HL-60/S4 treated with phorbol 12-myristate 13-acetate at 8.2 ng/mL for 4 days and 3 days (cell line): ENCODE measurements around the gene GTF3C5.
"Not testable (repeated sequence)": the region's sequence is repeated elsewhere in the genome, so short reads cannot be mapped to it uniquely, and the experiment has no call there.

Experiments
- in situ Hi-C: fragments of 300-500 bp; cut with MboI; formaldehyde crosslinking; loops from 2 replicates; pipeline ENCODE4 v1.15.0; 2022; ENCODE audit warnings: low sequenced_read_pairs

Gene GTF3C5

DNA sequence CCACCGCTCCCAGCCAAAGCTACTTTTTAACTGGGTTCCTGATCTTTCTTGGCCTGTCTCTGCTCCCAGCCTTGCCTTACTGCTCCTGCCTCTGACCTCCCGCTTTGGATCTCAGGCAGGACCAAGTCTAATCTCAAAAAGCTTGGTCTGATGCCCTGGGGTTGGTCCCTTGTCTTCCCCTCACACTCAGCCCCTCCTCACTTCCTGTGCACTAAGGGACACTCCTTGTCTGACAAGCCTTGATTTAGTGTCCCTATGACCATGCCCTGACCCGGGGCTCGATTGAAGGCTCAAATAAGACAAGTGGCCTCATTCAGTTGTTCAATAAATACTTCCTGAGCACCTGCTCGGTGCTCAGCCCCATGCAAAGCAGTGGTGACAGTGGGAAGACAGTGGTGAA is 3.7 kb upstream of the GTF3C5 start:
- in situ Hi-C loops: no loop called here

DNA sequence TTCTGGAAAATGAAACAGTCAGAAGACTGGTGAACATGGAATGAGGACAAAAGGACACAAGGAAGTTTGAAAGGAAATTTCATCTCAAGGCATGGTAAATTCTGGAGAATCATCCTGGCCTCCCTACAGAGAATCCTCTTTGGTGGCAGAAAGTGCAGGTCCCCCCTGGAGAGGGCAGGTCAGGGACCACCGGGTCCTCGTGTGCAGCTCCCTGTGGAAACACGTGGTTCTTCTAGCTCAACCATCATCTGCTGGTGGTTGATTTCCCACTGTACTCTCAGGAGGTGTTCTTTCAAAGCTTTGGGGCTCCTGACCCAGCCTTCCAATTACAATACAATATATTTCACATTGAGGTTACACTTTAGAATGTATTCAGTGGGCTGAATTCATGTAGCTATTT is 2.6 kb upstream of the GTF3C5 start:
- in situ Hi-C loops: no loop called here

DNA sequence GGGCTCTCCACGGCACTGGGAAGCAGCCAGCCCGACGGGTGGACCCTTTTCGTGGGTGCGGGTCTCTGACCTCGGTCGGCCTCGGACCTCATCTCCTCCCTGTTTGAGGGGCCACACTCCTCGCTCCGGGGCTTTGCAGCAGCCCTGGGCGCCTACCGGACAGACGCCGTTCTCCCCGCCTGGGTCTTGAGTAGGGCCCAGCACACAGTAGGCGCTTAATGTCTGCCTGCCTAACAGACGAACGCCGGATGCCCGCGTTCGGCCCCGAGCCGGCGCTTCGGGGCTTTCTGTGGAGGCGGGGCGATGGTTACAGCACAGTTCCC is 842 bp upstream of the GTF3C5 start:
- in situ Hi-C loops: no loop called here

DNA sequence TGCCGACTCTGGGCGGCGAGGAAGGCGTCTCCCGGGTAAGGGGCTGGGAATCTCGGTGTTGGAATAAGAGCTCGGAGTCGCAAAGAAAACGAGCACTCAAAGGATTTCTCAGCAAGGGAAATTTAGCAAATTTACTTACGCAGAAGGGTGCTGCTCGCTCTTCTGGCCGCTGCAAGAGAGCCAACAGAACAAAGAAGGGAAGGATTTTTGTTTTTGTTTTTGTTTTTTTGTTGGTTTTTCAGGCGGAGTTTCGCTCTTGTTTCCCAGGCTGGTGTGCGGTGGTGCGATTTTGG is 279 bp downstream of the GTF3C5 start:
- in situ Hi-C loops: no loop called here

DNA sequence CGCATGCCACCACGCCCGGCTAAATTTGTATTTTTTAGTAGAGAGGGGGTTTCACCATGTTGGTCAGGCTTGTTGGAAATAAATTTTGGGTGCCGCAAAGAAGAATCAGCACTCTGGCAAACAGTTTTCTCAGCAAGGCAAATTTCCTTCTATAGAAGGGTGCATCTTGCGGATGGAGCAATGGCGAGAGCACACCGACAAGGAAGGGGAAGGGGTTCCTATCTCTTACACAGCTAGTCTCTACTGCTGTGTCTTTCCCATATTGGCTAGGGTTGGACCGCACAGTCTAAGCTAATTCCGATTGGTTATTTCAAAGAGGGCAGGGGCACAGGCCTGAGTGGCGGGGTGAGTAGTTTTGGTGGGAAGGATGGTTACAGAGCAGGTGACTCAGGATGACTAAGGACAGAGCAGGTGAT is 707 bp downstream of the GTF3C5 start:
- in situ Hi-C loops: no loop called here

DNA sequence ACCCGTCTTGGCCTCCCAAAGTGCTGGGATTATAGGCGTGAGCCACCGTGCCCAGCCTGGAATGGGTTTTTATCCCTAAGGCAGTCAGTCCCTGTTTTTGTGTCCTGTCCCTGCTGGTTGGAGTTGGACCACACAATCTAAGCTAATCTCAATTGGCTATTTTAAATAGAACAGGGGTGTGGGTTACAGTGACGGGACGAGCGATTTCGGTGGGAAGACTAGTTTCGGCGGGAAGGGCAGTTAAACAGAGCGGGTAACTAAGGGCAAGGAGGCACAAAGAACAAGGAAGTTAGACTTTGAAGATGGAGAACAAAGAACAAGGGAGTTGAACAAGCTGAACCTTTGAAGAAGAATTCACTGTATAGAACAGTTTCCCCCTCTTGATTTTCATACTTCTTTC is 1.4 kb downstream of the GTF3C5 start:
- in situ Hi-C loops: no loop called here

DNA sequence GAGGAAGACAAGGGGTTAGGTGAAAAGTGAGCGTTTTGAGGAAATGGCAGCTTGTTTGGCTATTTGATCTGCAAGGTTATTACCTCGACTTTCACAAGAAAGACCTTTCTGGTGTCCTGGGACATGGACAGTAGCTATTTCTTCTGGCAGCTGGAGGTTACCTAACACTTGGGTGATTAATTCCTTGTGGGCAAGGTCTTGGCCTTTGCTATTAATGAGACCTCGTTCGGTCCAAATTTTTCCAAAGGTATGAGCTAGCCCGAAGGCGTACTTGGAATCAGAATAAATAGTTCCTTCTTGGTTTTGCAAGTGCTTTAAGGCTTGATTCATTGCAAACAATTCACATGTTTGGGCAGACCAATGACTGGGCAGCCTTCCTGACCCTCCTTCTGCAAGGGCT is 4.9 kb downstream of the GTF3C5 start:
- in situ Hi-C loops: no loop called here

DNA sequence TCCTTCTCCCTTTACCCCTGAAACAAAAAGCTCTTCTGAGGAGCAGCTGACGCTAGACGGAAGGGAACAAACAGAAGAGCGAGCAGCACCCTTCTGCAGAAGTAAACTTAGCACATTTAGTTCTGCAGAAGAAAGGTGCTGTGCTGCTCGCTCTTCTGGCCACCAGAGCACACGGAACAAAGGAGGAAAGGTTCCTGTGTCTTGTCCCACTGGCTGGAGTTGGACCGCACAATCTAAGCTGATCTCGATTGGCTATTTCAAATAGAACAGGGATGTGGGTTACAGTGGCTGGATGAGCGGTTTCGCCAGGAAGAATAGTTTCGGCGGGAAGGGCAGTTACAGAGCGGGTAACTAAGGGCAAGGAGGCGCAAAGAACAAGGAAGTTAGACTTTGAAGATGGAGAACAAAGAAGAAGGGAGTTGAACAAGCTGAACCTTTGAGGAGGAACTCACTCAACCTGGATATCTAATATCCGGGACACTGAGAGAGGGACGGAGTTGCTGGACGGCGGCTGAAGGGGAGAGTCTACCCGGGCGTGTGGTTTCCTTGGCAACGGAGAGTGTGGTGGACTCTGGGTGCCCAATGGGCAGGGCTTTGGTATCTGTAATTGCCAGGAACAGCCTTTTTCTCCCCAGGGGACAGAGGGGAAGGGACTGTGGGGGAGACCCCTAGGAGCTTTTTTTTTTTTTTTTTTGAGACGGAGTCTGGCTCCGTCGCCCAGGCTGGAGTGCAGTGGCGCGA is 7.1 kb downstream of the GTF3C5 start:
- in situ Hi-C loops: no loop called here

DNA sequence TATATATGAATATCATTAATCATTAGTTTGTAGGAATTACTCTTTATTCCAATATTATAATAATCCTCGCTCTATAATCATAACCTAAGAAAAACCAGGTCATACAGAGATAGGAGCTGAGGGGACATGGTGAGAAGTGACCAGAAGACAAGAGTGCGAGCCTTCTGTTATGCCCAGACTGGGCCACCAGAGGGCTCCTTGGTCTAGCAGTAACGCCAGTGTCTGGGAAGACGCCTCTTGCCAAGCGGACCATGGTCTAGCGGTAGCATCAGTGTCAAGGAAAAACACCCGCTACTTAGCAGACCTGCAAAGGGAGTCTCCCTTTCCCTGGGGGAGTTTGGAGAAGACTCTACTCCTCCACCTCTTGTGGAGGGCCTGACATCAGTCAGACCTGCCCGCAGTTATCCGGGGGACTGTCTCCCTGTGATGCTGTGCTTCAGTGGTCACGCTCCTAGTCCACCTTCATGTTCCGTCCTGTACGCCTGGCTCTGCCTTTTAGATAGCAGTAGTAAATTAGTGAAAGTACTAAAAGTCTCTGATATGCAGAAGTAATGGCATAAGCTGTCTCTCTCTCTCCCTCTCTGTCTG is 10.2 kb downstream of the GTF3C5 start:
- in situ Hi-C loops: not testable (repeated sequence)

DNA sequence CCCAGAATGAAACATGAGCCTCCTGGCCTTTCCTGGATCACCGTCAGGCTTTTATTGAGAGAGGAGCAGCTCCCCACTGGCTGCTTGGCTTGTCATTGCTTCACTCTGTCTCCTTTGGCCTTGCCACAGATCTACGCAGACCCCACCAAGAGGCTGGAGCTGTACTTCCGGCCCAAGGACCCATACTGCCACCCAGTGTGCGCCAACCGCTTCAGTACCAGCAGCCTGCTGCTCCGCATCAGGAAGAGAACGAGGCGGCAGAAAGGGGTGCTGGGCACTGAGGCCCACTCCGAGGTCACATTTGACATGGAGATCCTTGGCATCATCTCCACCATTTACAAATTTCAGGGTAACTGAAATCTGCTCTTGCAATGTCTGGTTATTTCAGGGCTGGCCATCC is 11.2 kb downstream of the GTF3C5 start:
- in situ Hi-C loops: no loop called here

DNA sequence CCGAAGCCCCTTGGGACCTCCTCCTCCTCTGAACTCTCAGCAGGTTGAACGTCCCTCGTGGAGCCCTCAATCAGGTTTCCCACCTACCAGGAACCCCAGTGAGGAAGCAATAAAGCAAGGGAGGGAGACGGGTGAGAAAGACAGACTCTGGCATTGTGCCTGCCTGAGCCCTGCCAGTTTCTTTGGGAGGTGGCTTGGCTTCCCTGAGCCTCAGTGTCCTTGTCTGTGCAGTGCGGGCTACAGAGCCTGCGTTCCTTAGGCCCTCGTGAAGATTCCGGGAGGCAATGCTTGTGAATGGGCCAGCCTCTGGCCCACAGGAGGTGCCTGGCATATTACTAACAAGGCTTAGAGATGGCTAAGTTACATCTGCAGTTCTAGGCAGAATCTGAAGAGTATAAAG is 11.9 kb downstream of the GTF3C5 start:
- in situ Hi-C loops: no loop called here

DNA sequence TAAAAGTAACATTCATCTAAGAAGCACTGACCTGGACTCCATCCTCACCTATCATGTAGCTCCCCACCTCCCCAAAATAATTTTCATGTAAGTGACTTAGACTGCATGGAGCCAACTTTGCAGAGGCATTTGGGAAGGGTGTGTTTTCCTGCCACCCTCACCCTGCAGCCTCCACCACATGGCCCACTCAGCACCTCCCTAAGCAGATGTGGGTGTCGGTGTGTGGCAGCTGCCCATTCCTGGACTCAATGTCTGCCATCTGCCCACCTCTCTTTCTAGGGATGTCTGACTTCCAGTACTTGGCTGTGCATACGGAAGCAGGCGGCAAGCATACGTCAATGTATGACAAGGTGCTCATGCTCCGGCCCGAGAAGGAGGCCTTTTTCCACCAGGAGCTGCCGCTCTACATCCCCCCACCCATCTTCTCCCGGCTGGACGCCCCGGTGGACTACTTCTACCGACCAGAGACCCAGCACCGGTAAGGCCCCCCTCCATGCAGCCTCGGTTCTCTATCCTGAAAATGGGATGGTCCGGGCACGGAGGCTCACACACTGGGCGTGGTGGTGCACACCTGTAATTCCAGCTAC is 12.7 kb downstream of the GTF3C5 start:
- in situ Hi-C loops: no loop called here

DNA sequence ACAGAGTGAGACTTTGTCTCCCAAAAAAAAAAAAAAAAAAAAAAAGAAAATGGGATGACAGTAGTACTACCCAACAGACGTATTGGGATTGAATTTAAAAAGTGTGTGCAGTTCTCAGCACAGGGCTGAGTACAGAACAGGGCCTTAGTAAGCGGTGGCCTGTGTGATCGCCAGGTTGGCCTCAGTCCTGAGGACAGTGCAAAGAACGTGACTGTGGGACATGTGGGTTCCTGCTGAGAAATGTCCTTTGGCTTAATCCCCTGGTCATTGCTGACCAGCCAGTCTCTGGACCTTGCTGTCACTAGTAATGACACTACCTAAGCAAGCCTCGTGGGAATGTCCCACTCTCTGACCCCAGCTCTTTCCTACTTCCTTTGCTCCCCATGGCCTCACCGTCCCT is 13.3 kb downstream of the GTF3C5 start:
- in situ Hi-C loops: no loop called here

DNA sequence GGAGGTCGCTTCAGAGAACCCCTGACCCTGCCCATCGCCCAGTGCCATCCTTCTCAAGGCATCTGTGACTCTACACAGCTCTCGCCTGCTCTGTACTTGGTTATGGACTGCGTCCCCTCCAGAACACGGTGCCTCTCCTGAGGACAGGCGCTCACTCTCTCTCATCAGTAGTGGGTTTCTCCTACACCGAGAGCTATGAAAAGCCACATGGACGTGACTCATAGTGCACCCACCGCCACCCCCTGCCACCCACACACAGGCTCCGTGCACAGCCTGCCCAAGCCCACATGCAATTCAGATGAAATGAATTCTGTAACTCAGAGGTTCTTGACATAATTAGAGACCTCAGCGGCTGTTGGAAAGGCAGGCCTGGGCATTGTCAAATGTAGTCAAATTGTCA is 13.9 kb downstream of the GTF3C5 start:
- in situ Hi-C loops: no loop called here

DNA sequence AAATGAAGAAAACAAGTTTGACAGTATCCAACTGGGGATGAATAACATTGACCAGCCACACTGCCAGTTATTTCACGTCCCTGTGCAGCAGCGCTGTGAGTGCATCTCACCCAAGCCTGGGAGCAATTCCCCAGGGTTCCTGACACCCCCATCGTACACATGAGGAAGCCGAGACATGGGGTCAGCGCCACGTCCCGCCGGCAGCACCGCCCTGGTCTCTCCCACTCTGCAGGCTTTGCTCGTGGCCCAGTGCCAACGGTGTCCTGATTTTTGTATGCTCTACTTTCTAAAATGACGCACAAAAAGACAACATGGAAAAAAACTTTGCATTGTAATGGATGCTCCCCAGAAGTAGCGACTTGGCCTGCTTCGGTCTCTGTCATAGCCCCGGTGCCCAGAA is 14.3 kb downstream of the GTF3C5 start:
- in situ Hi-C loops: no loop called here

DNA sequence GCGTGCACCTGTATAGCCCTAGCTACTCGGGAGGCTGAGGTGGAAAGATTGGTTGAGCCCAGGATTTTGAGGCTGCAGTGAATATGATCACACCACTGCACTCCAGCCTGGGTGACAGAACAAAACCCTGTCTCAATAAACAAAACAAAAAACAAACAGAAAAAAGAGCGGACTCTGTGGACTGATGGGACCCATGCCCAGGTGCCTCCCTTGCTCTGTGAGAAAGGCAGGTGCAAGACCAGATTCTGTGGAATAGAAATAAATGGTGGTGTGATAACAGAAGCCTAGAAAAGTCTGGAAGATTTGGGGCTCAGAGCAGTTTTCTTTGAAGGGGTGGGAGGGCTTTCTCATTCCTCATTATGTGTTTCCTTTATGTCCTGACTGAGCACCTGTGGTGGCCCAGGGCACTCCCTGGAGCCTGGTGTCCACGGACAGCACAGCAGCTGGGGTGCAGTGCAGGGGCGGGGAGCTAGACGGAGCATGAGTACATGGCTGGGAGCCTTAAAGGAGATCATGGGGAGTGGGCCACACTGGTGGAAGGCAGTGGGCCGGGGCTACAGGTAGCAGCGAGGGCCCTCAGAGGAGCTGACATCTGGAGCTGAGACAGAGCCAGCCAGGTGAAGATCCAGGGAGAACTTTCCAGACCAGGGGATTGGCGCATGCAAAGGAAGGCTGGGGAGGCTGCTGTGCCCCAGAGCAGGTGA is 15.6 kb downstream of the GTF3C5 start:
- in situ Hi-C loops: no loop called here

DNA sequence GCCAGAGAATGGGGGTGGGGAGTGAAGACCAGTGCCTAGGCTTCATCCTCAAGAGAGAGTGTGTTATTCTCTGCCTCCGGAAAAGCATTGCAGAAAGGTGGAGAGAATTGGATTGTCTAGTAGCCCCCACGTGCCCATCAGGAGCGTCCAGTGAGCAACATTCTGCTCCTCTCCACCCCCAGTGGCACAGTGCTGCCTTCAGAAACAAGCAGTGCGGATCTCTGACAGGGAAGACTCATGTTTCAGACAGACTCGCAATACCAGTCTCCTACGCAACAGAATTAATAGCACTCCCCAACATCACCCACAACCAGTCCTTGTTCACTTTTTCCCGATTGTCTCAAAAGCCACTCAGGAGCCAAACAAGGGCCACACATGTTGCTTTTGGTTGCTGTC is 16.1 kb downstream of the GTF3C5 start:
- in situ Hi-C loops: no loop called here

DNA sequence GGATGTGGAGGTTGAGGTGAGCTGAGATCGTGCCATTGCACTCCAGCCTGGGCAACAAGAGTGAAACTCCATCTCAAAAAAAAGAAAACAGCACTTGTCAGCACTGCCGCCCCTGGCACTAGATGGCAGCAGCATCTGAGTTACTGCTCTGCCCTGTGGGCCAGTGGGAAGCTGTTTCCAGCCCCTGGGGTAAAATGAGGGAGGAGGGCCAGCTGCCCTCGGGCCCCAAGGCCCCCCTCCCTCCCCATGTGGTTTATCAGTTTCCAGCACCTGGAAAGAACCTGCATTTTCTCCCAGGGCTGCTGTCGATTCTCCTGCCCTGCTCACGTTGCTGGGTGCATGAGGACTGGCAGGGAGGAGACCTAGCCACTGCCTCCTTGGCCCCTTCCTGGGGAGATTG is 17.8 kb downstream of the GTF3C5 start:
- in situ Hi-C loops: no loop called here

DNA sequence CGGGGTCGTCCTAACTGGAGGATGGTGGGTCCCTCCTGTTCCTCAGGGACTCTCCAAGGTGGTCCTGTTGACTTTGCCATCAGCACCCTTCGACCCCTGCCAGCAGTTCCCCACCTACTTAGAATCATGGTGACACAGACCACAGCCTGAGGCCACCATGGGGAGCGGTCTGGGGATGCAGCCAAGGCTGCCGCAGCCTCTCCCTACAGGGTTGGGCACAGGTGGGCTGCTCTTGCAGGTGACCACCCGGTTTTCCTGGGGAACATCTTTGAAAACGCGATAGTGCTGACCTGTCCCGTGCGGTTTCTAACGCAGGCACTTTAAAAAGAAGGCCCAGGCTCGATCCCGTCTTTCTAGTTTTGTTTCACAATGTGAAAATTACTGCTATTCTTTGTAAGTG is 18.2 kb downstream of the GTF3C5 start:
- in situ Hi-C loops: no loop called here

DNA sequence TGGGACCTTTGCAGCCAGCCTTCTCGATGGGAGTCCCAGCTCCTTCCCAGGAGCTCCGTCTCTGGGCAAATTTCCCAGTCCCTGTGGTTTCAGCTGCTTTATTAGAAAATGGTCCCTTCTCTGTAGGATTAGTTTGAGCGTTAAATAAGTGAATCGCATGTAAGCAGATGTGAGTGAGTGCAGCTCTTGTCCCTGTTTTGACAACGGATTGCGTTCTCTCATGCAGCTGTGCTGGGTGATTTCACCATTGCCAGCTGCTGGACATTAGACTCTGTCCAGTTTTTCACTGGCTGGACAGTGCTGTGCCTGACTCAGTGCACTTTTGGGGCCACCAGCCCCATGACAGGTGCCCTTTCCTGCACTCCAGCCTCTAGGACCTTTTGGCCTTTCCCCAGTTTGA is 19.3 kb downstream of the GTF3C5 start:
- in situ Hi-C loops: no loop called here

DNA sequence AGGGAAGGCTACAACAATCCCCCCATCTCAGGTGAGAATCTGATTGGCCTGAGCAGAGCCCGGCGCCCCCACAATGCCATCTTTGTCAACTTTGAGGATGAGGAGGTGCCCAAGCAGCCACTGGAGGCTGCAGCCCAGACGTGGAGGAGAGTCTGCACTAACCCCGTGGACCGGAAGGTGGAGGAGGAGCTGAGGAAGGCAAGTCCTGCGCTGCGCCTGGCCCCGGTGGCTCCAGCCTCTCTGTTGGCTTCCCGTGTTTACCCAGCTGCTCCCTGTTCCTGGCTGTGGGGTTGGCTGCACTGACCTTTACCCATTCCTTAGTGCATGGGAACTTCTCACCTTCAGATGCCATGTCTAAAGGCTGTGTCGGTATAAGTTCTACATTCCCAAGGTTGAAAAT is 20.0 kb downstream of the GTF3C5 start:
- in situ Hi-C loops: no loop called here

DNA sequence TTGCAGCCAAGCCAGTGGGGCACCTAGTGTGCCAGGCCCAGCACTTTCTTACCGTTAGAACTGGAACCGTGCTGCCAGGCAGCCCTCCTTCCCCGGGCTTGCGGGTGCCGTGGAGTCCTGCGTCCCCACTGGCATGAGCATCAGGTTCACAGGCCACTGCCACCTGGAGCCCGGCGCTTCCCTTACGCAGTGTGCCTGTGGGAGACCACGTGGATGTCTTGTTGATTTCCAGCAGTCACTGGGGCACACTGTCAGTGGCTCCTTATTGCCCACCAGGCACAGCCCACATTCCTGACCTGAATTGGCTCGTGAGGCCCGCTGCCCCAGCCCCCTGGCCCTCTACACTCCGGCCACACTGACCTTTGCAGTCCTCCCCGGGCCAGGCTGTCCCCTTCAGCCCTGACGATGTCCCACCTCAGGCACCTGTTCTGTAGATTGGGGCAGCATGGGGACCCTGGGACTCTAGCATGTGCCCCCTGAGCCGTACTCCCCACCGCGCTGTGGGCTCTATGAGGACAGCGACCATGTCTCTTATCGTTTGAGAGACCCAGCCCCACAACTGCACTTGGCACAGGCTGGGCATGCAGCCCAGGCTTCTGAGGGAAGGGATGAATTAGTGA is 20.6 kb downstream of the GTF3C5 start:
- in situ Hi-C loops: no loop called here
